HG03354 (cell line): ENCODE data around the gene DAB2.

Source experiments
- ATAC-seq: cut with Tn5 transposase; IDR thresholded peaks from one replicate; pipeline ENCODE4 v1.9.1; 2021; ENCODE audit warnings: mild to moderate bottlenecking; ENCODE audit not compliant: unreplicated experiment, poor library complexity, severe bottlenecking

Gene DAB2

GRCh38 chr5:39424736-39425637 lies at the start of gene DAB2:
TSS of gene DAB2 (minus strand) at chr5:39424980. CDS start at chr5:39394320, 30,660 bp downstream.
- peak; percentile 73 for ATAC-seq

- no peak for ATAC-seq
These were observed 48.5 kb upstream of the DAB2 start for GRCh38 chr5:39473156-39473775.

GRCh38 chr5:39471836-39472508 lies 47.2 kb upstream of the DAB2 start:
- ATAC-seq = no peak

- no peak for ATAC-seq
These were observed 46.0 kb upstream of the DAB2 start for GRCh38 chr5:39470811-39471210.

- no peak for ATAC-seq
These were observed 45.1 kb upstream of the DAB2 start for GRCh38 chr5:39469777-39470415.

- ATAC-seq = no peak
These were observed 44.4 kb upstream of the DAB2 start for GRCh38 chr5:39469176-39469575.

GRCh38 chr5:39466846-39467245 lies 42.1 kb upstream of the DAB2 start:
- ATAC-seq = no peak

- ATAC-seq = no peak
These were observed 41.1 kb upstream of the DAB2 start for GRCh38 chr5:39465843-39466242.

GRCh38 chr5:39465097-39465496 lies 40.3 kb upstream of the DAB2 start:
- no peak for ATAC-seq

- no peak for ATAC-seq
These were observed 39.3 kb upstream of the DAB2 start for GRCh38 chr5:39464088-39464487.

- ATAC-seq = no peak
These were observed 37.4 kb upstream of the DAB2 start for GRCh38 chr5:39462211-39462610.

- ATAC-seq = peak; percentile 99
These were observed 36.4 kb upstream of the DAB2 start for GRCh38 chr5:39461007-39461682.

- ATAC-seq = no peak
These were observed 35.1 kb upstream of the DAB2 start for GRCh38 chr5:39459907-39460306.

GRCh38 chr5:39459071-39459470 lies 34.3 kb upstream of the DAB2 start:
- no peak for ATAC-seq

GRCh38 chr5:39455645-39456044 lies 30.9 kb upstream of the DAB2 start:
- no peak for ATAC-seq

- ATAC-seq = no peak
These were observed 28.8 kb upstream of the DAB2 start for GRCh38 chr5:39453606-39454005.

- no peak for ATAC-seq
These were observed 28.1 kb upstream of the DAB2 start for GRCh38 chr5:39452846-39453245.

- ATAC-seq = no peak
These were observed 26.6 kb upstream of the DAB2 start for GRCh38 chr5:39451276-39451941.

- no peak for ATAC-seq
These were observed 25.7 kb upstream of the DAB2 start for GRCh38 chr5:39450487-39450886.
